ENCODE results near the gene LAPTM4A.
A peak's percentile ranks its signal among the peaks of the same experiment; 100 is the strongest.
"Not testable (repeated sequence)": the region's sequence is repeated elsewhere in the genome, so short reads cannot be mapped to it uniquely, and the experiment has no call there.

Gene LAPTM4A

GRCh38 chr2:20076757-20077156, 25.3 kb upstream of the LAPTM4A start:
- no peak for DNase-seq (ENCODE audit: low spot score)

DNA sequence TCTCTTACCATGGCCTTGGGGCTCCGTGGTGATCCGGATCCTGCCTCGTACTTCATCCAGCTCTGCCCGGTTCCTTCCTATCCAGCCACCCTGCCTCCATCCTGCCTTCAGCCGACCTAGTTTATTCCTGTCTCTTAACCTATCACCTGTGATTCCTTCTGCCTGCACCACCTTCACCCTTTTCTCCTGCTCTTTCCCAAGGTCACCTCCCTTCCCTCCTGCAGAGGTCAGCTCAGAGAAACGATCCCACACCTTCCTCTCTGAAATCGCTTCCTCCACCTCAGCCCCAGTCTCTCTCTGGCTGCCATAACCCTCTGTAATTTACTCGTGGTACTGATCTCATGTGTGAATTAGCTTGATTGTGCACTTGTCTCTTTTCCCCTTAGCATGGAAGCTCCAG, 23.5 kb upstream of the LAPTM4A start:
- DNase-seq (ENCODE audit: low spot score): no peak

- DNase-seq (ENCODE audit: low spot score): not testable (repeated sequence)
These were observed 22.7 kb upstream of the LAPTM4A start for GRCh38 chr2:20074046-20074648.

DNA sequence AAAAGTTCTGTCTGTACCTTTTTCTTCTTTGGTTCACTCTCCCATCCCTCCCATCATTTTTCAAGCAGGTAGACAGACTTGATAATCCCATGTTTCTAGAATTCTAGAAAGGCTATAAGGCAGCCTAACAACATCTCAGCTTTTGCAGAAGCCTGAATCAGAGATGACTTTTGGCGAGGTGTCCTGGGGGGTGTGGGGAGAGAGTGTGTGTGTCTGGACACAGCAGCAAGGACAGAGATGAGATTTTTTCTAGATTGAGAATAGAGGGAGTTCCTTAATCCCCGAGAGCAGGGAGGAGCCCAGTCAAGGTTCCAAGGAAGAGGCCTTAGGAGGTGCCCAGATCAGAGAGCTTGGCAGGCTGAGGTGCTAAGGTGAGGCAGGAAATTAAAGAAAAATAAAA, 22.0 kb upstream of the LAPTM4A start:
- no peak for DNase-seq (ENCODE audit: low spot score)

GRCh38 chr2:20072436-20073158, 21.2 kb upstream of the LAPTM4A start:
- DNase-seq (ENCODE audit: low spot score): no peak

GRCh38 chr2:20071397-20072383, 20.3 kb upstream of the LAPTM4A start:
- DNase-seq (ENCODE audit: low spot score): peak; percentile 62

GRCh38 chr2:20069756-20070155, 18.3 kb upstream of the LAPTM4A start:
- DNase-seq (ENCODE audit: low spot score): no peak

- no peak for DNase-seq (ENCODE audit: low spot score)
These were observed 16.7 kb upstream of the LAPTM4A start for GRCh38 chr2:20067992-20068584.

DNA sequence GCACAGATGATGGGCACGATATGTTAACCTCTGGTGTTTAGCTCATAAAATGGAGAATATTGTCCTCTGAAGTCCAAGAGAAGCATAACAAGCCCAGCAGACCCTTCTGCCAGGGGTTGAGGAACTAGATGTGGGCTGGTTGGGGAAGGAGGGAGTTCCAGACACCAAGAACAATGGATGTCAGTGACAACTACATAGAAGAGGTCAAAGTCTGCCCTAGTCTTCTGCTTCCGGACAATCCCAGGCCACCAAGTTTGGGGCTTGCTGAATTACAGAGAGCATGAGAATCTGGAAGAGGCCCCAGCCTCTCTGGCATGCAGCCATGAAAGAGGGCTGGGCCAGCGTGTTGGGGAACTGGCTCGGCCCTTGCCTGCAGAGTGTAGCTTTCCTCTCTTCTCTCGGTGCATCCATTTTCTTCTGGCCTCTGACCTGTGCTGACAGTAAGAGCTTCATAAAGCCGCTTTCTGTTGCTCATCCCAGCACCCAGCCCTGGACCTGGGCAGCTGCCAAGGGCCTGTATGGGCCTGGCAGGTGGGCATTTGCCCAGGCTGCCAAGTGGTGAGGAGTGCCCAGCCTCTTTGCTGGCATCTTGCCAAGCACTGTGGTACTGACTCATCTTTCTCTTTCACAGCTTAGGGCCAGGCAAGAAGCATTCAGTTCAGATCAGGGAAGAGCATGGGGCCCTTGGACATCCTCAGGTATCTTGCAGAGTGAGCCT, 14.6 kb upstream of the LAPTM4A start:
- no peak for DNase-seq (ENCODE audit: low spot score)

- DNase-seq (ENCODE audit: low spot score): no peak
These were observed 13.4 kb upstream of the LAPTM4A start for GRCh38 chr2:20064841-20065240.

DNA sequence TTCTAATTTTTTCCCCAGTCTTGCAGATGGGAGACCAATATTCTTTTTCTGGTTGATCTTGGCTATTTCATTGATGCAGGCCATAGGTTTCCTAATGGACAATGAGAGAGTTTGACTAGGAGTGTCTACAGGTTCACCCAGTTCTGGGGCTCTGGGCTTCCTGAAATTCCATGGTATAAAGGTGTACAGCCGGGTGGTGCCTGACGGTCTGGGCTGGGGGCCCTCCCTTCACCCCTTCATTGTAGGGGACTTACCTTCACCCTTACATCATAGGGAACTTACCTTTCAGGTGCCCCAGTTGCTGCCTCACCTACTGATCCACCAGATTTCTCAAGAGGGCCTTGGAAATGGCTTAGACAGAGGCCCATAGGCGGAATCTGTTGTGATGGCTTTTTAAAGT, 13.0 kb upstream of the LAPTM4A start:
- DNase-seq (ENCODE audit: low spot score): no peak

GRCh38 chr2:20062615-20063545, 11.5 kb upstream of the LAPTM4A start:
- DNase-seq (ENCODE audit: low spot score): no peak

DNA sequence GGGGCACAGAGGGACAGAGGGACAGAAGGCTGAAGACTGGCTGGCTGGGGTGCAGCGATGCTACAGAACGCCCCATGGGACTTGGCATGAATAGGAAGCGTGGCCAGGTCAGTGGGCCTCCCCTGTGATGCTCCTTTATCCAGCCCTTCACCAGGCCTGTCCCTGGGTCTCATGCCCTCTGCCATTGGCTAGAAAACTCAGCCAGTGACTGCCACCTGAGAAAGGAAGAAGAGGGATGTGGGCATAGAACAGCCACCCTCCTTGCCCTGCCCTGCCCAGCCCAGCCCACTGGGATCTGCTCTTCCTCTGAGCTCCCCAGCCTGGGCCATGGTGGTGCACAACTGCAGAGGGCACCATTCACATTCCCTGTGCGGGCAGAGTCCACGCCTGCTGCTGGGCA, 10.5 kb upstream of the LAPTM4A start:
- DNase-seq (ENCODE audit: low spot score): no peak

GRCh38 chr2:20061476-20061875, 10.0 kb upstream of the LAPTM4A start:
- DNase-seq (ENCODE audit: low spot score): no peak

GRCh38 chr2:20060106-20060505, 8.7 kb upstream of the LAPTM4A start:
- DNase-seq (ENCODE audit: low spot score): no peak

GRCh38 chr2:20057268-20057667, 5.8 kb upstream of the LAPTM4A start:
- DNase-seq (ENCODE audit: low spot score): no peak

- DNase-seq (ENCODE audit: low spot score): no peak
These were observed 3.5 kb upstream of the LAPTM4A start for GRCh38 chr2:20054931-20055330.

DNA sequence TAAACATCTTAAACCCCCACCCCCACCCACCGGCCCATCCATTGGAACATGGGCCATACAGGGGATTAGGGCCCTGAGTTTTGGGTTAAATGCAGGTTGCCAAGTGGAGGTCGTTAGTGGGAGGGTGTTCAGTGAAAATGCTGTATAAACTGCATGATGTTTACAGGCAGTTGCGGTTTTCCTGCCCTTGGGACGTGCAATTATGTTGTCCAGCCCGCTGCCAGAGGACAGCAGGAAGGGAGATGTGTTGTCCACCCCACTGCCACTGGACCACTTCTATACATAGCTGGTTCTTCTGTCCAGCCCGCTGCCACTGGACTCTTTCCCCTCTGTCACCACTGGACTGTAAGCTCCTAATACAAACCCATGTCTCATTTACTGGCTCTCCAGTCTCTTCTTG, 2.7 kb upstream of the LAPTM4A start:
- DNase-seq (ENCODE audit: low spot score): no peak

- no peak for DNase-seq (ENCODE audit: low spot score)
These were observed 1.4 kb upstream of the LAPTM4A start for GRCh38 chr2:20052861-20053281.

- no peak for DNase-seq (ENCODE audit: low spot score)
These were observed 912 bp upstream of the LAPTM4A start for GRCh38 chr2:20052229-20052851.

Measured in ecto neural progenitor cell (in vitro differentiated cells).